D341Med (cell line): Measurements from ENCODE around the gene MPC1.
"Not testable (repeated sequence)": the region's sequence is repeated elsewhere in the genome, so short reads cannot be mapped to it uniquely, and the experiment has no call there.

Experiments used
- DNase-seq: peaks from one replicate; pipeline ENCODE4 v3.0.0; 2012; ENCODE audit warnings: low spot score

Gene MPC1

GRCh38 chr6:166406197-166406596 lies 23.5 kb upstream of the MPC1 start:
- no peak for DNase-seq

DNA sequence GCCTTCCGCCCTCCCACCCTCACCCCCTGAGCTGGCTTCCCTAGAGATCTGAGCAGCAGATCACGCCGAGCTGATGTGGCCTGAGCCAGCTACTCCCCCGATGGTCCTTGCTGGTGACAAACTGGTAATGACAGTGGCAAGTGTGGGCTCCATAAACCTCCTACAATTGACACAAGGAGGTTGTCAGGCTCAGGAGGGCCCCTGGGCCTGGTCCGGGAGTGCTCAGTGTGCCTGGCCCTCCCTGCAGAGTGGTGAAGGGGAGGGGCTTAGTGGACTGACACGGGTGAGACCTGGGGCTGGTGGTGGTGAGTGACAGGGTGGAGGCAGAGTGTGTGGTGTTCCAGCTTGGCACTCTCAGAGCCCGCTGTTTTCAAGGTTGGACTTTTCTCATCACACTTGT lies 22.6 kb upstream of the MPC1 start:
- no peak for DNase-seq

GRCh38 chr6:166402582-166403277 lies 20.0 kb upstream of the MPC1 start:
- no peak for DNase-seq

DNA sequence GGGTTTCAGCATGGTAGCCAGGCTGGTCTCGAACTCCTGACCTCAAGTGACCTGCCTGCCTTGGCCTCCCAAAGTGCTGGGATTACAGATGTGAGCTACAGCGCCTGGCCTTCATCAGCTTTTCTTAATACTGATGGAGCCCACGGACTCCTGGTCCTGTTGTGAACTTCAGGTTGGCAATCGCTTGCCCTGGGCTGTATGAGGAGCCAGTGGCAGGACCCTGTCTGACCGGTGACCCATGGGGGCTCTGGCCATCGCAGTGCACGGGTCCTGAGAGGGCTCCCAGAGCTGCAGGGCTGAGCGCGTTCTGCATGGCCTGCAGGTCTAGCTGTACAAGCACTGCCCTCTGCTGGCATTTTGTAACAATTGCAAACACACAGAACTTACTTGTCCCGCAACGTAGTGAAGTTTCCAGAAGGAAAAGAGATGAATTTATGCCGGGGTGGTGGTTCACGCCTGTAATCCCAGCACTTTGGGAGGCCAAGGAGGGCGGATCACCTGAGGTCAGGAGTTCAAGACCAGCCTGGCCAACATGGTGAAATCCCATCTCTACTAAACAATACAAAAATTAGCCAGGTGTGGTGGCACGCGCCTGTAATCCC lies 18.0 kb upstream of the MPC1 start:
- peak; percentile 79 for DNase-seq

DNA sequence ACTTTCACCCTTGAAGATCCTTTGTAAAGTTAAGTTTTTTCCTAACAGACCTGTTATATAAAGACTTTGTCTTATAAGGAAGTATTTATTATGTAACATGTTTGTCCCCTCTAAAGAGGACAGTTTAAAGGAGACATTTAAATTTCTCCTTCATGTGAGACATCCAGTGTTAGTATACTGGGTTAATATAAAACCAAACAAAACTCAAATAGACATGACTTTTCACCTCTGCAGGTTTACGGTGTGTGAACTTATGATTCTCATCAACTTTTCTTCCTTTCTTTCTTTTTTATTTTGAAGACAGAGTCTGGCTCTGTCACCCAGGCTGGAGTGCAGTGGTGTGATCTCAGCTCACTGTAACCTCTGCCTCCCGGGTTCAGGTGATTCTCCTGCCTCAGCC lies 17.4 kb upstream of the MPC1 start:
- no peak for DNase-seq

GRCh38 chr6:166398348-166398747 lies 15.6 kb upstream of the MPC1 start:
- no peak for DNase-seq

DNA sequence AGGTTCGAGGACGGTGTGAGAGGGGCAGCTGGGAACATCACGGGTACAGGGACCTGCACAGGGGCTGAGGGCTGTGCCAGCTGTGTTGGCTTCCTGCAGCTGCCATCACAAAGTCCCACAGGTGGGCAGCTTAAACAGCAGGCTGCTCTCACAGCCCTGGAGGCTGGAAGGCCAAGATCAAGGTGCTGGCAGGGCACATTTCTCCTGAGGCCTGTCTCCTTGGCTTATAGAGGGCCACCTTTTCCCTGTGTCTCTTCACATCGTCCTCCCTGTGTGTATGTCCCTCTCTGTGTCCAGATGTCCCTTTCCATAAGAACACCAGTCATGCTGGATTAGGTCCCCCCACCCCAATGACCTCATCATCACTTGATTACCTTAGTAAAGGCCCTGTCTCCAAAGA lies 15.1 kb upstream of the MPC1 start:
- DNase-seq, result no peak

GRCh38 chr6:166395778-166396177 lies 13.0 kb upstream of the MPC1 start:
- DNase-seq, result no peak

DNA sequence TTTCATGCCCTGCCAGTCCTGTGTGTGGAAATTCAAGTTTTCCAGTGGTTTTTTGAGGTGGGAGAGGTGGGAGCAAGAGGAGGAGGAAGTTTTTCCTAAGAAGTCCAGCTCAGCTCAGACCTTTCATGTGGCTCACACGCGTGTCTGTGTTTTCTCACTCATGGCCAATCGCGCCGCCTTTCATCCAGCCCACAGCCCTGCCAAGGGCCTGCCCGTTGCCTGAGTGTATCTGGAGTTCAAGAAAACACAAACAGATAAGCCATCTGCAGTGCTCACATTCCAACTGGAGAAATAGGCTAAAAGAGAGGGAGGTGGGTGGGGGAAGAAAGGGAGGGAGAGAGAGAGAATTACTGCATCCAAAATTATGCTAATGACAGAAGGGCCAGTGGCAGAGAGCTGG lies 12.6 kb upstream of the MPC1 start:
- no peak for DNase-seq

GRCh38 chr6:166394036-166394892 lies 11.5 kb upstream of the MPC1 start:
- no peak for DNase-seq

DNA sequence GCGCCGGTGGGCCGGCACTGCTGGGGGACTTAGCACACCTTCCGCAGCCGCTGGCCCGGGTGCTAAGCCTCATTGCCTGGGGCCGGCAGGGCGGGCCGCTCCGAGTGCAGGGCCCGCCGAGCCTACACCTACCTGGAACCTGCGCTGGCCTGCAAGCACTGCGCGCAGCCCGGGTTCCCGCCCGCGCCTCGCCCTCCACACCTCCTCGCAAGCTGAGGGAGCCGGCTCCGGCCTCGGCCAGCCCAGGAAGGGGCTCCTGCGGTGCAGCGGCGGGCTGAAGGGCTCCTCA lies 10.7 kb upstream of the MPC1 start:
- DNase-seq, result no peak

GRCh38 chr6:166392755-166393534 lies 10.2 kb upstream of the MPC1 start:
- not testable (repeated sequence) for DNase-seq

GRCh38 chr6:166389119-166389518 lies 6.4 kb upstream of the MPC1 start:
- no peak for DNase-seq

- DNase-seq, result no peak
Measured at GRCh38 chr6:166388290-166389004, 5.7 kb upstream of the MPC1 start.

GRCh38 chr6:166387642-166388289 lies 5.0 kb upstream of the MPC1 start:
- no peak for DNase-seq

GRCh38 chr6:166387098-166387497 lies 4.4 kb upstream of the MPC1 start:
- not testable (repeated sequence) for DNase-seq

GRCh38 chr6:166386111-166386510 lies 3.4 kb upstream of the MPC1 start:
- DNase-seq, result no peak

DNA sequence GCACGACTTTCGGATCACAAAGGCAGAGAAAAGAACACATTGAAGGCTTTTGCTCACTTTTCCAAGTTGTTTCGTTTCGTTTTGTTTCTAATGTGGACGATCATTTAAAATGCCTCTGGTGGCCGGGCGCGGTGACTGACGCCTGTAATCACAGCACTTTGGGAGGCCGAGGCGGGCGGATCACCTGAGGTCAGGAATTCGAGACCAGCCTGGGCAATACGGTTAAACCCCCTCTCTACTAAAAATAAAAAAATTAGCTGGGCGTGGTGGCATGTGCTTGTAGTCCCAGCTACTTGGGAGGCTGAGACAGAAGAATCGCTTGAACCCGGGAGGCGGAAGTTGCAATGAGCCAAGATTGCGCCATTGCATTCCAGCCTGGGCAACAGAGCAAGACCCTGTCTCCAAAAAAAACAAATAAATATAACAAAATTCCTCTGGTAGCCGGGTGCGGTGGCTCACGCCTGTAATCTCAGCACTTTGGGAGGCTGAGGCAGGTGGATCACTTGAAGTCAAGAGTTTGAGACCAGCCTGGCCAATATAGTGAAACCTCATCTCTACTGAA lies 1.1 kb upstream of the MPC1 start:
- DNase-seq, result not testable (repeated sequence)

DNA sequence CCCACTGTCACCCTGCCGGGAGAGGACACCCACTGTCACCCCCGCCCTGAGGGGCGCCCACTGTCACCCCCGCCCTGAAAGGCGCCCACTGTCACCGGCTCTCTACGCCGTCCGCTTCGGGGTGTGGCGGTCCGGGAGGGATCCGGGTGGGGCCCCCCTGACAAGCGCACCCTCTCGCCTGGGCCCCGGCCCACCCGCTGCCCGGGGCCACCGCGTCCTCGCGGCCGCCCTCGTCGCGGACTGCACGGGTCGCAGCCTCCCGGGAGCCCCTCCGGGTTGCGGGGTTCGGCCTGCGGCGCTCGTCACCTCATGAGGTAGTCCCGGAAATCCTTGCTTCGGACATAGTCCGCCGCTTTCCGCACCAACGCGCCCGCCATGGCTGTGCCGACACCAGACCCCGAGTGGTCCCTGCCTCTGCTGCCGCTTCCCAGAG lies 224 bp downstream of the MPC1 start:
- no peak for DNase-seq

DNA sequence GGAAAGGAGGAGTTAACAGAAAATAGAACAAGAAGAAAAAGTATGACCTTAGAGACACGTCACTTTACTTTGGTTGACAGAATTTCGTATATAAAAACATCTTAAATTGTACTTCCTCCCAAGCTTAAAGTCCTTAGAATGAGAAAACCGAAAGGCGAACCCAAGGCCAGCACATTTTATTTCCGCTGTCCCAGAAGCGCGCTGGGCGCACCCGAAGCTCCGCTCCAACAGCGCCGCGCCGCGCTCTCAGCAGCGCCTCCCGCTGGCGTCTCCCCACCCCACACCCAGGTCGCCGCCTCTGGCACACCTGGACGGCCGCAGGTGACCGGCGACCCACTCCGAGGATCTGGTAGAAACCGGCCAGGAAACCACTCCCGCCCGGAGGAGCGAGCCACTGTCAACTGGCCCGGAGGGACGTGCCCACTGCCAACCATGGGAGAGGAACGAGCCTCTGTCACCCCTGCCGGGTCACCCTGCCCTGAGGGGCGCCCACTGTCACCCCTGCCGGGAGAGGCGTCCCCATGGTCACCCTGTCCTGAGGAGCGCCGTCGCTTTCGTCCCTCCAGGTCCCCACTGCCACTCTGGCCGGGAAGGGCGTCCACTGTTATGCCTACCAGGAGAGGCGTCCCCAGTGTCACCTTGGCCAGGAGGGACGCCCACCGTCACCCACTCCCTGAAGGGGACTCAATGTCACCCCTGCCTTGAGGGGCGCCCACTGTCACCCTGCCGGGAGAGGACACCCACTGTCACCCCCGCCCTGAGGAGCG lies 824 bp downstream of the MPC1 start:
- DNase-seq, result peak; percentile 85
